Ascending aorta (tissue), 2 donors: ENCODE results near the gene RPUSD2. TPM values are rescaled to one million over a fixed set of nuclear protein-coding genes. Genes with fewer than 3 reads are reported as not detected.

Experiments
- DNase-seq, 2 donors: peaks; one replicate each; pipeline ENCODE4 v3.0.0-alpha.2; 2019; ENCODE audit warnings: low spot score in 2 of 2
- H3K27ac ChIP-seq, 2 donors: fragments of 200-600 bp; sonication (generic); one replicate each; pipeline ENCODE4 v1.5.1; 2016 to 2017; ENCODE audit warnings: mild to moderate bottlenecking in 1 of 2
- H3K27me3 ChIP-seq: fragments of 200-600 bp; sonication (generic); one replicate; pipeline ENCODE4 v1.5.1; 2017
- H3K36me3 ChIP-seq, 2 donors: fragments of 200-600 bp; sonication (generic); one replicate each; pipeline ENCODE4 v1.5.1; 2016
- H3K4me1 ChIP-seq, 2 donors: fragments of 200-600 bp; sonication (generic); one replicate each; pipeline ENCODE4 v1.5.1; 2016 to 2017; ENCODE audit warnings: mild to moderate bottlenecking in 1 of 2
- H3K4me3 ChIP-seq, 2 donors: fragments of 200-600 bp; sonication (generic); one replicate each; pipeline ENCODE4 v1.5.1; 2016 to 2017; ENCODE audit warnings: mild to moderate bottlenecking in 1 of 2
- H3K9me3 ChIP-seq, 2 donors: fragments of 200-600 bp; sonication (generic); one replicate each; pipeline ENCODE4 v1.5.1; 2016
- intact Hi-C: fragments of 100-400 bp; cut with DNase I; formaldehyde crosslinking; loops from one replicate; pipeline ENCODE4 v1.15.1; 2023
- total RNA-seq: library from RNA; depleted of rRNA; stranded (reverse); fragments of >200 nt; gene quantifications from one replicate; pipeline ENCODE4 v1.1.0, GENCODE V29; 2016
- TF ChIP-seq, protein P1 (sequence below), 3 experiments: fragments of 200-600 bp in 2 of 3; fragments of 450-650 bp in 1 of 3; sonication (generic) in 2 of 3; IDR thresholded peaks; one replicate each; pipeline ENCODE4 v1.5.1; 2016 to 2019; ENCODE audit warnings: antibody characterized with exemption in 3 of 3, mild to moderate bottlenecking in 1 of 3, moderate library complexity in 1 of 3

The RPUSD2 gene
- total RNA-seq, 1 donor from 2014 or later, result 2.4 TPM

DNA sequence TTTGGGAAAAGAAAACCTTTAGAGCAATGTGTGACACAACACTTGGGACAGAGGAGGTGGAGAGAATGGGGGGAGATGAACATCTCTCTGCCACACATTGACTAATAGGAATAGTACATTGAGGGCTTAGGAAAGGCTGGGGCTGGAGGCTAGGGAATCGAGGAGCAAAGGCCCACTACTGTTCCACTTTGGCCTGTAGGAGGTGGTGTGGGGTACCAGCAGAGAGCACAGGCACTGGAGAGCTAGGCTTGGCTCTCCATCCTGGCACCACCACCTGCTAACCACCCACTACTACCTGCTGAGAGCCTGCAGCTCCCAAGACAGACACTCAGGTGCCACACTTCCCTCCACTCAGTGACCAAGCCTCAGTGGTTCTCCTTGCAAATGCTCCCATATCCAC is 23.6 kb upstream of the RPUSD2 start:
- TF ChIP-seq, protein P1, sequence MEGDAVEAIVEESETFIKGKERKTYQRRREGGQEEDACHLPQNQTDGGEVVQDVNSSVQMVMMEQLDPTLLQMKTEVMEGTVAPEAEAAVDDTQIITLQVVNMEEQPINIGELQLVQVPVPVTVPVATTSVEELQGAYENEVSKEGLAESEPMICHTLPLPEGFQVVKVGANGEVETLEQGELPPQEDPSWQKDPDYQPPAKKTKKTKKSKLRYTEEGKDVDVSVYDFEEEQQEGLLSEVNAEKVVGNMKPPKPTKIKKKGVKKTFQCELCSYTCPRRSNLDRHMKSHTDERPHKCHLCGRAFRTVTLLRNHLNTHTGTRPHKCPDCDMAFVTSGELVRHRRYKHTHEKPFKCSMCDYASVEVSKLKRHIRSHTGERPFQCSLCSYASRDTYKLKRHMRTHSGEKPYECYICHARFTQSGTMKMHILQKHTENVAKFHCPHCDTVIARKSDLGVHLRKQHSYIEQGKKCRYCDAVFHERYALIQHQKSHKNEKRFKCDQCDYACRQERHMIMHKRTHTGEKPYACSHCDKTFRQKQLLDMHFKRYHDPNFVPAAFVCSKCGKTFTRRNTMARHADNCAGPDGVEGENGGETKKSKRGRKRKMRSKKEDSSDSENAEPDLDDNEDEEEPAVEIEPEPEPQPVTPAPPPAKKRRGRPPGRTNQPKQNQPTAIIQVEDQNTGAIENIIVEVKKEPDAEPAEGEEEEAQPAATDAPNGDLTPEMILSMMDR (IDR thresholded peaks at IDR 0.05), result no peak
- intact Hi-C loops, result no loop called here
- H3K36me3 ChIP-seq, result peaks cover 0 to 4% of the 10 kb centered on the region in 2 donors
- DNase-seq, result peak in 1 of 2 donors; percentile 30
- H3K27me3 ChIP-seq, result no peaks in the 10 kb centered on the region
- H3K4me3 ChIP-seq, result no peak overlapping the region
- peaks cover 2 to 3% of the 10 kb centered on the region in 2 donors for H3K4me1 ChIP-seq
- H3K9me3 ChIP-seq, result no peaks in the 10 kb centered on the region
- no peak overlapping the region for H3K27ac ChIP-seq

DNA sequence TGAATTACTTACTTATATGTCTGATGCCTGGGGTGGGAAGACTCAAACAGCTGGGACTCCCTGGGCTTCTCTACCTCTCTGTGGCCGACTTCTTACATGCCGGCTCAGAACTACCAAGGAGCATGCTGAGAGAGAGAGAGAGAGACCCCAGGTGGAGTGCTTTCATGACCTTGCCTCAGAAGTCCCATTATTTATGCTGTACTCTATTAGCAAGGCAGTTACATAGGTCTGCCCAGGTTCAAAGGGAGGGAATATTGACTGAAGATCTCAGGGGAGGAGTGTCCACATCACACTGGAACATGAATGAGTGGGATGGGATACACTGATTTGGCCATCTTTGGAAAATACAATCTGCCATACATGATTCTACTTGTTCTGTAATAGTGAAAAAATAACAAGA is 20.5 kb upstream of the RPUSD2 start:
- H3K9me3 ChIP-seq, result no peaks in the 10 kb centered on the region
- H3K4me1 ChIP-seq, result peaks cover 2 to 3% of the 10 kb centered on the region in 2 donors
- DNase-seq, result peak in 1 of 2 donors; percentile 27
- H3K27me3 ChIP-seq, result no peaks in the 10 kb centered on the region
- intact Hi-C loops, result no loop called here
- TF ChIP-seq, protein P1 (IDR thresholded peaks at IDR 0.05), result no peak
- no peak overlapping the region for H3K4me3 ChIP-seq
- H3K27ac ChIP-seq, result no peak overlapping the region
- H3K36me3 ChIP-seq, result peaks cover 8 to 17% of the 10 kb centered on the region in 2 donors

DNA sequence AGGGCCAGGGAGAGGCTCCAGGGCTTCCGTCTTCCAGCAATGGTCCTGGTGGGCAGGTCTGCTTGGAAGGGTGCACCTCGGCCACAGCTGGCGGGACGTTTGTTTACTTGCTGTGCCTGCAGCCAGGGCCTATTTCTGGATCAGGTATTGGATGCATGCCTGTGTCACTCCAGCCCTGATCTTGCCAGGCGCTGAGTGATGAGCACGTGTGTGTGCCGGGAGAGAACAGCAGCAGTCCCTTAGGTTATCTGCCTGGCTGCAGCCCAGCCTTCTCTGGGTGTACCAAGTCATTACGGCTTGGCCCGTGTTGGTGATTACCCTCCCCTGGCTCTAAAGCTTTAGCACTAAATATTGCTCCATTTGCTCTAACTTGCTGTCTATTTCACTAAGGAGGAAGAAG is 19.2 kb upstream of the RPUSD2 start:
- H3K4me1 ChIP-seq, result peaks cover 2 to 3% of the 10 kb centered on the region in 2 donors
- H3K27me3 ChIP-seq, result no peaks in the 10 kb centered on the region
- DNase-seq, result peak in 1 of 2 donors; percentile 56
- H3K9me3 ChIP-seq, result no peaks in the 10 kb centered on the region
- TF ChIP-seq, protein P1 (IDR thresholded peaks at IDR 0.05), result no peak
- peaks cover 14 to 27% of the 10 kb centered on the region in 2 donors for H3K36me3 ChIP-seq
- H3K4me3 ChIP-seq, result no peak overlapping the region
- intact Hi-C loops, result no loop called here
- H3K27ac ChIP-seq, result no peak overlapping the region

DNA sequence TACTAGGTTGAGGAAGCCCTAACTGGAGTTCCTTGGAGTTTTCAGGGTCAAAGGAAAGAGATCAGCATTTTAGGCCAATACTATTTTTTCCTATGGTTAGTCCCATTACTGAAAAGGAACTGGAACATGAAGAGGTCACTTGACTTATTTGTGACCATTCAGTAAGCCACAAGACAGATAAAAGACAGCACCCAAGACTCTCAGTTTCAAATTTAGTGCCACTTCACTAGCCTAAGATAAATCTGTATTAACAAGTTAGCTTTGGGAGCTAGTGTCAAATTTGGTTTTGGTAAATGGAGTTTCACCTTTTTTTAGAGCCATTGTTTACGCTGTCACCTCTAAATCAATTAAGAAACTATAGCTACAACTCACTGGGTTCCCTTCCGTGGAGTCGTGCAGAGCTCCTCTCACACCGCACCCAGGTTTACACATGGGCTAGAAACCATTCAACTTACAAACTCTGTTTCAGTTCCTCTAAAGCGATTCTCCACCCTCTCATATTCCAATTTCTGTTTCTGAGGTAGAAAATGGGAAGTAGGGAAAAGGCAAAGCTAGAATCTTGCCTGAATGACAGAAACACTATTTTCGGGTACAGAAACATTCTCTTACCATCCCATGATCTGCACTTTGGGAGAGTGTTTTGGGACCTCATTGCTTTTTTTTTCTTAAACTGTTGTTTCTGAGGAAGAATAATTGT is 18.6 kb upstream of the RPUSD2 start:
- no peak overlapping the region for H3K27ac ChIP-seq
- DNase-seq, result peak in 1 of 2 donors; percentile 34
- intact Hi-C loops, result no loop called here
- H3K9me3 ChIP-seq, result no peaks in the 10 kb centered on the region
- TF ChIP-seq, protein P1 (IDR thresholded peaks at IDR 0.05), result no peak
- peaks cover 17 to 33% of the 10 kb centered on the region in 2 donors for H3K36me3 ChIP-seq
- no peaks in the 10 kb centered on the region for H3K27me3 ChIP-seq
- H3K4me3 ChIP-seq, result no peak overlapping the region
- peaks cover 2 to 3% of the 10 kb centered on the region in 2 donors for H3K4me1 ChIP-seq

DNA sequence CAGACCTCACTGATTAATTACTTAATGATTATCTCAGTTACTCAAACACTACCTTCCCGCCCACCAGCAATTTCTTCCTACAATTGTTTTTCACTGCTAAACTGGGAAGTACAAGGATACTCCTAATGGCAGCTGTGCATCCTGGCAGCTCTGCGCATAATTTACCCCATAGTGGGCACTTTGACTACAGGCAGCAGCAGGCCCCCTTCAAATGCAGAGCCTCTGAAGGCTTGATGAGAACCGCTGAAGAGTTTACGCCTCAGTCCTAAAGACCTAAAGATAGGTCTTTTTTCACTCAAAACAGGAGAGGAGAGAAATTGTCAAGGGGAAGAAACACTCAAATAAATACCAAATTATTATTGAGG is 15.0 kb upstream of the RPUSD2 start:
- DNase-seq, result no peak
- Histone ChIP-seq H3K27ac (no peak overlapping the region), H3K9me3 (no peaks in the 10 kb centered on the region), H3K4me1 (peaks cover 2 to 3% of the 10 kb centered on the region in 2 donors), H3K36me3 (peaks cover 25 to 37% of the 10 kb centered on the region in 2 donors), H3K4me3 (no peak overlapping the region), H3K27me3 (no peaks in the 10 kb centered on the region)
- intact Hi-C loops, result no loop called here
- TF ChIP-seq, protein P1 (IDR thresholded peaks at IDR 0.05), result no peak
